GM19099 (cell line): ENCODE results near the gene ASF1B.

Experiments
- POLR2A ChIP-seq: IDR thresholded peaks from 3 replicates; pipeline ENCODE4 v1.6.1; 2011; ENCODE audit warnings: low read depth; ENCODE audit not compliant: insufficient read length; ENCODE audit errors: extremely low read depth

Gene ASF1B

DNA sequence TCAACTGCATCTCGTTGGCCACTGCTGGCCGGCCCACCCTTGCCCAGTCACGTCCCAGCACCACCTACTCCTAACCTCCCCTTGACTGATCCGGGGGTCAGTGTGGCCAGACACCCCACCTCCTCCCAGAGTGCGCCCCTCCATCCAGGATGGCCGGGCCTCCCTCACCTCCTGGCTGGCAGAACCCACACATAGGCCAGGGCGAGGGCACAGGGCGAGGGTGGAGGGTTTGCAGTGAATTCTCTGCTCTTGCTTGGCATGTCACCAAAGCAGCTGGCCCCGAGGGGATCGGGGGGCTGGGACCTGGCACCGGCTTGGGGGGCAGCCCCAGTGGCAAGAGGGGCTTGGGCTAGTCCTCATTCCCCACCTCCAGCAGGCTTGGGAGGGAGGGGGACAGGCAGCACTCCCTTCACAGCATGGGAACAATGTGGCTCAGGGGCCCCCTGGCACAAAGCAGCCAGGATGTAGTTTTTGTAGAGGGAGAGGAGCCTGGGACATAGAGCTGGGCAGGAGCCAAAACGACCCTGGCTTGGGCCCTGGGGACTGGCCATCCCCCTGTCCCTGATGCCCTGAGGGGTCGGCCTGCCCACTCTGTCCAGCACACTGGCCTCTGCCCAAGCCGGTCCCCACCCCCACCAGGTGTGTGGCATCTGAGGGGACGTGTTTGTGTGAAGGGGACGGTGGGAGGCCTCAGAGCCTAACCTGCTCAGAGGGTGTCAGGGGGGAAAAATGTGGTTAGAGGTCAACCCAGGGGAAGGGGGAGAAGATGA, 28.5 kb upstream of the ASF1B start:
- TF ChIP-seq POLR2A, result no peak

DNA sequence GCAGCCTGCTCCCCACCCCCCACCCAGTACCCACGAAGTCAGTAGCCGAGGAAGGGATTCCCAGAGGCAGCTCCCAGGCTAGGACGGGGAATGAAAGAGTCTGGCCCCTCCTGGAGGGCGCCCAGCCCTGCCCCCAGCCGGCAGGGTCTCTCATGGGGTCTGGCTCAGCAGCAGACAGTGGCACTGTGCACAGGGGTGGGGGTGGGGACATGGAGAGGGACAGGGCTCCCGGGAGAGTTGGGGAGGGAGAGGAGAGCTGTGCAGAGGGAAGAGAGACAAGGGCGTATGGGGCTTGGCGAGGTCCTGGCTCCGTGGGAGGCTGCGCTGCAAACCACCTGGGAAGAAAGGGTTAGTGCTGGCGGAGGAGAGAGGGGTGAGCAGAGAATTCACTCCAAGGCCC, 27.7 kb upstream of the ASF1B start:
- no peak for TF ChIP-seq POLR2A

DNA sequence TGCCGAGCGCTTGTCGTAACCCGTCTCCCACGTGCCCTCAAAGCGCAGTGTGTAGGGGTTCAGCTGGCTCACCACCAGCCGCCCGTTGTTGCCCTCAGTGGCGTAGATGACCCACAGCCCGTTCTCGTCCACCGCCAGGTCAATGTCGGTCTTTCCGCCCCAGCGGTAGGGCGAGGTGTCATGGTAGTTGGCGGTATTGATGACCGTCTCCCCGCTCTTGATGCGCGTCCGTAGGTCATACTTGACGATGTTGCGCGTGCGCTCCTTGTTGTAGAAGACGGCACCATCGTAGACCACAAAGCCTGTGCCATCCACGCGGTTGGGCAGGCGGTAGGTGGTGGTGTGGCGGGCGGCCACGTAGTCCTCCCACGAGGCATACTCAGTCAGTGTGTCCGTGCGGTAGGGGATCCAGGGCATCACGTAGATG, 26.5 kb upstream of the ASF1B start:
- no peak for TF ChIP-seq POLR2A

DNA sequence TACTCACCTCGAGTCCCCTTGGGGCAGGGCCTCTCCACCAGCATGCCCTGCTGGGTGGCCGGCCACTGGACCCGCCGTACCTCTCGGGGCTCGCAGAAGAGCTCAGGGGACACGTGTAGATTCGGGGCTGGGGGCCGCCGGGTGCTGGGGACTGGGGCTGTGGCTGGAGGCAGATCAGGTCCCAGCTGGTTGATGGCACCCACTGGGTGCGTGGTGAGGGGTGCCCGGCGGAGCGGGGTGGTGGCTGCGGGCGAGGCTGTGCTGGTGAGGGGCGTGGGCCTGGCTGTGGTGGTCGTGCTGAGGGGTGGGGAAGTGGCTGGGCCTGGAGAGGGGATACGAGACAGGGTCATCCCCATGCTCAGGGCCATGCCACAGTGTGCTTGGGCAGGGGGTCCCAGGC, 24.9 kb upstream of the ASF1B start:
- TF ChIP-seq POLR2A, result no peak

DNA sequence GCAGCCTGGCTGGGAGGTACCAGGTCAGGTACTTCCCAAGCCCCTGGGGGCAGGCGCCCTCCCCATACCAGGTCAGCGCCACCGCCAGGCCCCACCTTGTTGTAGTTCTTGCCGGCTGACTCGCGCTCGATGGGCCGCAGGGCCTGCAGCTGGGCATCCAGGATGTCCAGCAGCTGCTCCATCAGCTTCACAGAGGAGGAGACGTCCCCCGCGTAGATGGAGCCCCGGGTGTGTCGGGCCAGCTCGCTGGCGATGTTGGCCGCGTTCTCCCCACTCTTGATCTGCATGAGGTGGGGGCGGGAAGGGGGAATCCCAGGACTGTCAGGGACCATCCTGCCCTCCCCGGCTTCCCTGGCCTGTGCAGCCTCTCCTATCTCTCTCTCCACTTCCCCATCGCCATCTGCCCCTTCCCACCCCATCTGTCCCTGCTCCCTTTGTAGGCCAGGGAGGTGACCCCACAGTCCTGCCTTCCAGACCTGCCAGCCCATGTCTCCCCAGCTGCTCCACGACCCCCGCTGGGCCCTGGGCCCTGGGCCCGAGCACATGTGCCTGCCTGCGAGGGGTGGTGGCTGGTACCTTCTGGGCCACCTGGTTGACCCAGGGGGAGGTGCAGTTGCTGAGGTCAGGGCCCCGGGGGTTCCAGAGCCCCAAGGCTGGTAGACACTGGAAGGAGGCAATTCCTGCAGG, 23.8 kb upstream of the ASF1B start:
- no peak for TF ChIP-seq POLR2A

DNA sequence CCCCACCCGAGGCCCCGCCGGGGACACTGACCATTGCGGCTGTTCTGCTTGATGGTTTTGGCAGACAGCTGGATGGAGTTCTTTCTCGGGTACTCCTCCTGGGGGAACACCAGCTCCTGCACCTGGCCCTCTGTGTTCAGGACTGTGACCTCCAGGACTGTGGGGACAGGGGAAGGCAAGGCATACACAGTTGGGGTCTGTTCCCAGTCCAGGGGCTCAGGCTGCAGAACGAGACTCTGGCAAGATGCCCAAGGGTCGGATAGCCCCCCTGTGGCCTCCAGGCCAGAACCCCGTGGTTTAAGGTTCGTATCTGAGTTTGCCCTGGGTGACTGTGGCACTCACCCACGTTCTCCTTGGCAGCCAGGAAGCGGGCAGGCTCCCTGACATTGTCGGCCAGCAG, 22.7 kb upstream of the ASF1B start:
- TF ChIP-seq POLR2A, result no peak

DNA sequence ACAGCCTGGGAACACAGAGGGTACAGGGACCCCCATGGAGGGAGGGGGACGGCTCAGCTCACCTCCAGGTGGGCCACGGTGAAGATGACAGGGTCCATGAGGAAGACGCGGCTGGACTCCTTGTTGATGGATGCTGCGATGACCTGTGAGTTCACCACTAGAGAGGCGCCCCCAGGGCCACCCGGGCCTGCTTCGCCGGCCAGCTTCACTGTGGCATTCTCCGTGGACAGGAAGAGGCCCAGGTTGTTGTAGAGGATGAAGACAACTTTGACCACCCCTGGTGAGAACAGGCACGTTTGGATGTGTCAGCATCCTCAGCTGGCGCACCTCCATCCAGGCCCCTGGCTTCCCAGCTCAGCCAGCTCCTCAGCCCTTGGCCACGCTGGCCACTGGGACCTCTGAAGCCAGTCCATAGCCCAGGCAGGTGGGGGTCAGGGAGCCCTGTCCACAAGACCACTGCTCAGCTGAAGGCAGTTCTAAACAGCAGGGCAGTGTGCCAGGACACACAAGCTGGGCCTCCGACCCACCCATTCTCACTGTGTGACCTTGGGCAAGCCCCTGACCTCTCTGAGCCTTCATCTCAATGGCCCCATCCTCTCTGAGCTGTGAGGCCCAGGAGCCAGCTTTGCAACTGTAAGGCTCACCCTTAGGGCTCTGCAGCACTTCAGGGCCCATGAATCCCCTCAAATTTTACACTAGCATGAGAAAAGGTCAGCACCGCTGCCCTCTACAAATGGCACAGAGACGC, 22.1 kb upstream of the ASF1B start:
- no peak for TF ChIP-seq POLR2A

DNA sequence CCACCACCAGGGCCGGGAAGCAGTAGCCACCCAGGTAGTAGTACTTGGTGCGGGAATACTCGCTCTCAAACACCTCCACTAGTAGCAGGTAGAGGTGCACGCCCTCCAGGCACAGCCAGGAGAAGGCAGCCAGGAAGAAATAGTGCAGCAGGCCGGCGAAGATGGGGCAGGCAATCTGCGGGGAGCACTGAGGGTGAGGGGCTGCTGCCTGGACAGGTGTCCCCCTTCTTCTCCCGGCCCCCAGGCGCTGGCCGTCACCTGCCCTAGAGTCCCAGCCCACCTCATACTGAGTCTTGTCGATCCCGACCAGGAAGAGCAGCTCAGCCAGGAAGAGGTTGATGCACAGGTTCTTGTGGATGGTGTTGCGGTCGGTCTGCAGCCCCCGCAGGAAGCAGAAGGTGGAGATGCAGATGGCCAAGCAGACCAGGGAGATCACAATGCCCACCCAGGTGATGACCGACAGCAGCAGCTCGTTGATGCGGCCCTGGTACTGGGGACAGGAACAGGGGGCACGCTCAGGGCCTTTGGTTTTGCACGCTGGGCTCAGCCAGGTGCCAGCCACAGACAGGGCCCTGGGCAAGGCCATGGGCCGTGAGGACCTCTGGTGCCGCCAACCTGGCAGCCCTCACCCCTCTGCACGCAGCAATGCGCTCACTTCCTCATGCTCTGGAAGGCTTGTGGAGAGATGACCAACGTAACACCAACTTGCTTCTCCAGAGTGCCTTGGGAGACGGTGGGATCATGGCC, 20.8 kb upstream of the ASF1B start:
- TF ChIP-seq POLR2A, result no peak

DNA sequence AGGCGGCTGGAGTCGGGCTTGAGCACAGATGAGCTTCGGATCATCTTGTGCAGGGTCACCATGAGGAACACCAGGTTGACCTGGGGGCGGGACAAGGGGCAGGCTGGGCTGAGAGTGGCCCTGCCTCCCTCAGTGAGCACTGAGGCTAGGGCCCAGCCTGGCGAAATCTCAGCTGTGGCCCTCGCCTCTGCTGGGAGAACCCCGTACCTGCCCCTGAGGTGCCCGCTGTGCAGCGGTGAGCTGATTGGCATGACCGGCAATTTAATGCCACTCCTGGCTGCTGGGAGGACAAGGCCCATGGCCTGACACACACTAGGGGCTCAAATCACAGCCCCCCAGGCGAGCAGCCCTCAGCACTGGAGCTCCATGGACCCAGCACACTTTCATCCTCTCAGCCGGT, 19.7 kb upstream of the ASF1B start:
- TF ChIP-seq POLR2A, result no peak

DNA sequence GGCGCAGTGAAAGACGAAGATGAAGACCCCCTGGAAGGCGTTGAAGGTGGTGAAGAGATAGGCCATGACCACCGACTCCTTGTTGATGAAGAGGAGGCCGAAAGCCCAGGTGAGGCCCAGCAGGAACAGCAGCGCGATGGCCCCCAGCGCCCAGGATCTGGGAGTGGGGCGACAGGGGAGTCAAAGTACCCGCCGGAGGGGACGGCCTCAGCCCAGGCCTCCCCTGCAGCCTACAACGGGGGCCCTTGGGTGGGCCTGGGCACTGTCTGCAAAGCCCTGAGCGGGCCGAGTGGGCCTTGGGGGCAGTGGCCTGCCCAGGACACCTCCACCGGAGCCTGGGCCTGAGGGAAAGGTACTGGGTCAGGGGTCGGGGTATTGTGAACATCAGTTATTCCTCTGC, 19.0 kb upstream of the ASF1B start:
- no peak for TF ChIP-seq POLR2A

DNA sequence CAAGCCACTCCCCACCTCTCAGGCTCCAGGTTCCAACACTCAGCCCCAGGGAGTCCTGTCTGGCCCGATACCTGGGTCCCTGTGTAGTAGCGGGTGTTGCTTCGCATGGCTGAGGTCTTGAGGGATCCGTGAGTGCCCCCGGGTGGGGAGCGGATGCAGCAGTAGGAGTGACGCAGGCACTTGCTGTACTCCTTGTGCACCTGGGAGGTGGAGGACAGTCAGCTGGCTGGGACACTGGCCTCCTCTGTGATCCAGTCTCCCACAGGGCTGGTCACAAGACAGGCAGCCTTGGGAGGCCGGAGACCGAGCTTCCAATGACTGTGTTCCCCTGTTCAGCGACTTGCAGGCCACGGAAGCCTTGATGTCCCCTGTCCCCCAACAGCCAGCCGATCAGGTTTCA, 16.3 kb upstream of the ASF1B start:
- TF ChIP-seq POLR2A, result no peak

DNA sequence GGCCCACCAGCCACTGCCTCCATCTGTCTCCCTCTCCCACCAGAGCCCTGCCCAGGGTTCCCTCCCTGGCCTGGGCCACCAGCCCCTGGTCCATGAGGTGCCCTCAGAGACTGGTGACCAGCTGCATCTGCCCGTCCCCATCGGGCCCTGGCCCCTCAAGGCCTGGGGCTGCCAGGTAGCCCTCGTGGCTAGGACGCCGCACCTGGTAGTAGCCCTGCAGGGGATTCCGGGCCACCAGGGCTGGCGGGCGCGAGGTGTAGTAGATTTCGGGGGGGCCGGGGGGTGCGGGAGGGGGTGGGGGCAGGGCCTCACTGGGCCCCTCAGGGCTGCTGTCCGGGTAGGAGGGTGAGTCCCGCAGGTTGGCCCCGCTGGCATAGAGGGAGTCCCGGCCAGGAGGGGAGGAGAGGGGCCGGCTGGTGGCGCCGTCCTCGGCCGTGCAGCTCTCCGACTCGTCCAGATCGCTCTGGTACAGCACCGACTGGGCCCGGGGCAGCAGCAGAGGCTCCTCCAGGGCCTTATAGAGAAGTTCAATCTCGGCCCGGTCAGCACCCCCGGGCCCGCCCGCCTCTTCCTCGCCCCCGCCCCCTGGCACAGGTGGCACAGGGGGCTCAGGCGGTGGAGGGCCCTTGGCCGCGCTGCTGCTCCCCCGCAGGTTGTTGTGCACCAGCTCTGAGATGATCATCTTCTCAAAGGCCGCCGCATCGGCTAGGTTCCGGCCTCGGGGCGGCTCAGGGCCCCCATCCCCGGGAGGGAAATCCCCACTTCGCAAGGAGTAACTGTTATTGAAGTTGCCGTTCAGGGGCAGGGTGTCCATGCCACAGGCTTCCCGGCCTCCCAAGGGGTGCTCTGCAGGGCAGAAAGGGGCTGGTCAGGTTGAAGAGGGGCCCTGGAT, 14.6 kb upstream of the ASF1B start:
- no peak for TF ChIP-seq POLR2A

DNA sequence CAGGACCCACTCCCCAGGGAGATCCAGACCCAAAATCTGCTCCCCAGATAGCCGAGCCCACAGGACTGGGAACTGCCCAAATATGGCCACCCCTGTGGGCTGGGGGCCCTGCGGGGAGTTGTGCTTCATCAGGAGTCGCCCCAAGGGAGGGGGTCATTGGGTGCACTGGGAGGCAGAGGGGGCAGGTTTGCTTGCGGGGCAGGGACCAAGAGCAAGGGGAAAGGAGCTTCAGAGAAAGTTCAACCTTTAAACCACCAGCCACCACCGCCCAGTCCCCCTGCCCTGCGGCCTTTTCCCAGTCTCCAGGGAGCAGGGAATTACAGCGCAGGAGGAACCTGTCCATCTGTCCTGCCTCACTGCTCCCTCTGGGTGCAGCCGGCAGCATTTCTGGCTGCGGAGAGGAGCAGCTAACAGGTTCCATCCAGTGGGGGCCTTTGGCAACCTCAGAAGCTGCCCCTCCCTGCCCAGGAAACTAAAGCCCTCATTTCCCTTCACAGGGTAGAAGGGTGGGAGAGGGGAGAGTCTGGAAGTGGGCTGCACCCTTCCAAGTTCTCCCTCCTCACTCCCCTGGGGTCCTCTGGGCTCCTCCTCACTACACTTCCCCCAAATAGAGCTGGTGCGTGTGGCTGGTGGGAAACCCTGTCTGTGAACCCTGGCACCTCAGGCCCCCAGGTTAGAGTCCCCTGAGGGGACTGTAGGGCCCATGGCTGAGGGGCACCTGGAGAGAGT, 13.8 kb upstream of the ASF1B start:
- no peak for TF ChIP-seq POLR2A

DNA sequence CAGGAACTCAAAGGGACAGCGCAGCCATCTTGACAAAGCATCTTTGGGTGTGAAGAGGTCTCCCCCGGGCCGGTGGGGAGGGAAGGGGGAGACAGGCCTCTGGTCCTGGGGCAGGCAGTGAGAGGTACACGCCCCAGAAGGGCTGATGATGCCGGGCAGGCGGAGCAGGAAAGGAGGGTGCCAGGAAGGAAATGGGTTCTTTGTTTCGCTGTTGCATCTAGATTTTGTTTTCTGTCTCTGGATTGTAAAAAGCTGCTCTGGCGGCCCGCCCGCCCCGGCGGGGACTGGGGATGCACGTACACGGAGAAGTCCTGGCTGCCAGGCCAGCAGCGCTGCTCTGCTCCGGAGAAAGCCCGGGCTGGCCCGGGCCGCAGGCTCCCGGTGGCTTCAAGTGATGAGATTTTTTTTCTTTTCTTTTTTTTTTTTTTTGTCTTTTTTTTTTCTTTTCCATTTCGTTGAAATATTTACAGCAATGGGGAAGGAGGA, 13.2 kb upstream of the ASF1B start:
- TF ChIP-seq POLR2A, result no peak
